GM19455 (cell line): ENCODE results near the gene TMED10.
A peak's percentile ranks its signal among the peaks of the same experiment; 100 is the strongest.

Experiments used
- ATAC-seq: cut with Tn5 transposase; IDR thresholded peaks from one replicate; pipeline ENCODE4 v1.9.1; 2021; ENCODE audit not compliant: unreplicated experiment

The TMED10 gene

GRCh38 chr14:75128596-75128990, 47.8 kb downstream of the TMED10 start:
- ATAC-seq, result no peak

DNA sequence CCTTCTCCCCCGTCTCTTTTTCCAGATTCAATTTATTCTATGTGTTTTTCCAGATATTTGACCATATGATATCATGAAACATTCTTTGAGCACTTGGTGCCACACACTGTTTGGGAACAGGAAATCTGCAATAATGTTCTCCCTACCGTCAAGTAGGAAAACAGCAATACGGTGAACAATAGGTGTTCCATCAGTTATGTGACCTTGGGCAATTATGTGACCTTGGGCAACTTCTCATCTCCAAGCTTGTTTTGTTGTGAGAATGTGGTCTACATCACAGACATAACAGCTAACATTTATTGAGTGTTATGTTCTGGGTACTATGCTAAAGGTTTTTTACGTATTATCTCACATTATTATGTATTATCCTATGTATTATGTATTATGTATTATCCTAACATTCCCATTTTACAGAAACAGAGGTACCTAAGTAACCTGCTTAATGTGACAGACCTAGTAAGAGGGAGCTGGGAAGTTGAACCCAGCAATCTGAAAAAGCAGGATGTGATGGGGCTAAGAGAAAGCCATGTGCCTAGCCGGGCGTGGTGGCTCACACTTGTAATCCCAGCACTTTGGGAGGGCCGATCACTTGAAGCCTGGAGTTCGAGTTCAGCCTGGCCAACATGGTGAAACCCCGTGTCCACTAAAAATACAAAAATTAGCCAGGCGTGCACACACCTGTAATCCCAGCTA, 48.4 kb downstream of the TMED10 start:
- ATAC-seq, result no peak

DNA sequence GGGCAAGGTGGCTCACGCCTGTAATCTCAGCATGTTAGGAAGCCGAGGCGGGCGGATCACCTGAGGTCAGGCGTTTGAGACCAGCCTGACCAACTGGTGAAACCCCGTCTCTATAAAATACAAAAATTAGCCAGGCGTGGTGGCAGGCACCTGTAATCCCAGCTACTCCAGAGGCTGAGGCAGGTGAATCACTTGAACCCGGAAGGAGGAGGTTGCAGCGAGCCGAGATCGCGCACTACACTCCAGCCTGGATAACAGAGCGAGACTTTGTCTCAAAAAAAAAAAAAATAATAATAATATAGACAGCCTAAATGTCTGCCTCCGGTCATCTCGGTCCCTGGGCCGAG, 49.0 kb downstream of the TMED10 start:
- peak; percentile 4 for ATAC-seq

GRCh38 chr14:75126679-75127473, 49.5 kb downstream of the TMED10 start, which contains the start of gene NEK9:
Gene NEK9, minus strand, starts transcription at chr14:75127048. Its CDS starts 127 bp downstream, at chr14:75126921.
- peak; percentile 94 for ATAC-seq

- ATAC-seq, result no peak
Observed at GRCh38 chr14:75126121-75126544, 50.3 kb downstream of the TMED10 start.

DNA sequence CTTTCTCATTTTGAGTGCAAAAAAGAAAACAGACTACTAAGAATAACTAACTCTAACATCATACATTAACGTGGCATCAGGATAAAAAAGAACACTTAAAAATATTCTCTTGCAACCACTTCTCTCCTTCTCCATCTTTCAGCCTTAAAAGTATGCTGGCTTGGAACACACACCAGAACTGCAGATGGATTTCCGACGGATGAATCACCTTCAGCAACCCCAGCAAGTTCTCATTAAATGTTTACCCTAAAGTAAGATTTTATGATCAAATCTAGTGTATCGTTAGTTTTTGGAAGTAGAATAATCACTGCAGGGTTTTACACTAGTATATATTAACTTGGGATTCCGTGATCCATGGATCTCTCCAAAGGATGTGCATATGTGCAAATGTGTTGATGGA, 50.8 kb downstream of the TMED10 start:
- no peak for ATAC-seq

GRCh38 chr14:75123991-75124390, 52.4 kb downstream of the TMED10 start:
- ATAC-seq, result no peak

GRCh38 chr14:75121552-75121951, 54.9 kb downstream of the TMED10 start:
- ATAC-seq, result no peak

GRCh38 chr14:75120541-75121291, 55.7 kb downstream of the TMED10 start:
- no peak for ATAC-seq

GRCh38 chr14:75119056-75119455, 57.4 kb downstream of the TMED10 start:
- no peak for ATAC-seq

- no peak for ATAC-seq
Observed at GRCh38 chr14:75113932-75114539, 62.4 kb downstream of the TMED10 start.

GRCh38 chr14:75109877-75110276, 66.5 kb downstream of the TMED10 start:
- ATAC-seq, result no peak

- no peak for ATAC-seq
Observed at GRCh38 chr14:75107186-75107585, 69.2 kb downstream of the TMED10 start.

GRCh38 chr14:75101491-75101890, 74.9 kb downstream of the TMED10 start:
- ATAC-seq, result no peak

GRCh38 chr14:75098682-75099081, 77.7 kb downstream of the TMED10 start:
- no peak for ATAC-seq

- ATAC-seq, result no peak
Observed at GRCh38 chr14:75098212-75098611, 78.2 kb downstream of the TMED10 start.

DNA sequence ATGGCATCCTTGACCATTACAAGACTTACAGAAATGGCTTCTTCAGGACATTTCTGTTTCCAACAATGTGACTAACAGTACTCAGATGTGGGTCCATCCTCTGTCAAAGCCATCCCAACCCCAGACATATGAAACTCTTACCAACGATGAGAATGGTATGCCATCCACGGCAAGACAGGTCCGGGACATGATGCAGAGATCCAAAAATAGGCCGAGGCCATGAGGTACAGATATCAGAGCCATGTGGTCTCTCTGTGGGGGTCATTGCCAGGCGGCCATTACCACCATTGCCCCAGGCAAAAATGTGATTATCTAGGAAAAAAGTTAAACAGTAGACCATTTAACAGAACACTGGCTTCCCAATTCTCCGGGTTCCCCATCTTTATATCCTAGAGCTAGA, 79.5 kb downstream of the TMED10 start:
- ATAC-seq, result no peak

GRCh38 chr14:75095690-75096089, 80.7 kb downstream of the TMED10 start:
- ATAC-seq, result no peak

DNA sequence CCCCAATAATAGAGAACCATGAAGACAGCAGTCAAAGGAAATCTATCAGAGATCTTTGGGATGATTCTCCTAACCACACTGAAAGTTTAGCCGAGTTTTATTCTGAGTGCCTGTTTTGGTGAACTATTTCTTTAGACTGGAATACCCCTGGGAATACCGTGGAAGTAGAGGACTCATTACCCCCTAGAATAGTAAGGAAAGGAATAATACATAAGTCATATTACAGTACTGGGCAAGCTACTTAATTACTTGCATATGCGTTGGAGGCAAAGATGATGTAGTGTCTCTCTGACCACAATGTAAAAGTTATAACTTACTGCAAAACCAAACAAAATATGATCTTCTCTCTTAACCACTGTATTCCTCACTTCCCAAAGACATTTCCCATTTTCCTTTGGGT, 81.5 kb downstream of the TMED10 start:
- no peak for ATAC-seq

DNA sequence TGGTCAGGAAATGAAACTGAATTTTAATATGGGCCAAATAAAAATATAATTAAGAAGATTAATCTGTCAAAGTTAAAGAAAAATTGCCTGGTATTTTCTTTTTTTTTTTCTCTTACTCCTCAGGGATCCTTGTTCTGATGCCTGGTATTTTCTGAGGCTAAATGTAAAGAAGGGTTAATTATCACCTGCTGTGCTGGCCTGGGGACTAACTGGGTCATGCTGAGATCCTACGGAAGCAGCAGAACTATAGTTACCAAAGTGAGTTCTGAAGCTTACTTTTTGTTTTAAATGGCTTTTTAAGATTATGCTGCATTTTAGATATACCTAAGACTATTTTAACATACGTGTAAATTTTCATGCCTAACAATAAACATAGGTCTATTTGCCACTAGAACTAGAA, 83.7 kb downstream of the TMED10 start:
- ATAC-seq, result no peak

GRCh38 chr14:75091251-75091650, 85.2 kb downstream of the TMED10 start:
- no peak for ATAC-seq
